ENCODE measurements around the gene ZNF335. TPM values are rescaled to one million over a fixed set of nuclear protein-coding genes. Genes with fewer than 3 reads are reported as not detected.

The ZNF335 gene
- total RNA-seq, 1 donor from 2014 or later = 23.9 TPM

GRCh38 chr20:45920462-45921336 is 51.3 kb downstream of the ZNF335 start:
- Mint-ChIP-seq H3K4me1 (ENCODE audit: unreplicated experiment) (peaks cover 70% of the 10 kb centered on the region), H3K4me3 (ENCODE audit: unreplicated experiment) (peak overlapping the region; percentile 54)

DNA sequence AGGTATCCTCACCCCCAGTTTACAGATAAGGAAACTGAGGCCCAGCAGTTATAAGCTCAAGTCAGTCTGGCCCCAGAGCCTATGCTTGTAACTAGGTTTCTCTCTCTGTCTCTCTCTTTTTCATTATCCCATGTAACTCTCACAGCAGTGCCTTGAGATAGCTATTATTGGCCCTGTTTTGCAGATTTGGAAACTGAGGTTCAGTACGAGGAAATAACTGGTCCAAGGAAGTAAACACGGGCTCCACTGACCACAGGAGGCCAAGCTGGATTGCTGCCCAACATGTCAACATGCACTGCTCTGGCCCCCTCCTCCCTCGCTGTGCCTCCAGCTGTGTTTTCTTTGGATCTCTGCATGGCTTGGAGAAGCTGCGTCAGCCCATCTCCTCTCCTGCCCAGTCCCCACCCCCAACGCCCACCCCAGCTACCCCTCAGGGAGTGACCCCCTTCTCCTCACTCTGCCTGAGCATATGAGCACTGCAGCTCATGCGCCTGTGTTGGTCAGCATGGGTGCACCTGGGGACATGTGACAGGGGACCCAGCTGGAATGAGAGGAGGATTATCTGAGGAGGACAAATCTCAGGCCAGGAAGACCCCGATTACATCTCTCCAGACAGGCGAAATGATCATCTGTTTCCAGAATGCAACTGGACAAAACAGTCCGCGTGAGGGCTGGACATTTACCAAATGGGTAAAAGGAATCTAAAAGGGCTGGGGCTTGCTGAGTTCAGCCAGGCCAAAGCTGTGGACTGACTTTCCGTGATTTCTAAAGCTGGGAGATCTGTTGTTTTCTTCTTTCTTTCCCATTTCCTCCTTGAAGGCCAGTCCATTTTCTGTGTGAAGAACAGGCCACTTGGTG is 52.2 kb downstream of the ZNF335 start:
- H3K4me3 Mint-ChIP-seq (ENCODE audit: unreplicated experiment) = peak overlapping the region; percentile 54
- peak overlapping the region; percentile 85 for H3K27ac Mint-ChIP-seq (ENCODE audit: unreplicated experiment)
- H3K36me3 Mint-ChIP-seq (ENCODE audit: unreplicated experiment) = no peaks in the 10 kb centered on the region
- peak; percentile 88 for DNase-seq (ENCODE audit: extremely low spot score, unreplicated experiment)
- TF ChIP-seq CTCF (IDR thresholded peaks at IDR 0.05) = no peak
- no peaks in the 10 kb centered on the region for H3K9me3 Mint-ChIP-seq (ENCODE audit: unreplicated experiment)
- H3K4me1 Mint-ChIP-seq (ENCODE audit: unreplicated experiment) = peaks cover 61% of the 10 kb centered on the region
- no peaks in the 10 kb centered on the region for H3K27me3 Mint-ChIP-seq (ENCODE audit: unreplicated experiment)

More at GRCh38 chr20:45920462-45921336, 51.3 kb downstream of the ZNF335 start:
- Mint-ChIP-seq H3K27ac (ENCODE audit: unreplicated experiment) (peak overlapping the region; percentile 85), H3K27me3 (ENCODE audit: unreplicated experiment) (no peaks in the 10 kb centered on the region), H3K36me3 (ENCODE audit: unreplicated experiment) (no peaks in the 10 kb centered on the region), H3K9me3 (ENCODE audit: unreplicated experiment) (no peaks in the 10 kb centered on the region)
- TF ChIP-seq CTCF (IDR thresholded peaks at IDR 0.05) = no peak
- DNase-seq (ENCODE audit: extremely low spot score, unreplicated experiment) = no peak

- no peak for DNase-seq (ENCODE audit: extremely low spot score, unreplicated experiment)
- no peak overlapping the region for H3K4me3 Mint-ChIP-seq (ENCODE audit: unreplicated experiment)
- TF ChIP-seq CTCF (IDR thresholded peaks at IDR 0.05) = no peak
- H3K27me3 Mint-ChIP-seq (ENCODE audit: unreplicated experiment) = no peaks in the 10 kb centered on the region
- no peaks in the 10 kb centered on the region for H3K9me3 Mint-ChIP-seq (ENCODE audit: unreplicated experiment)
- H3K27ac Mint-ChIP-seq (ENCODE audit: unreplicated experiment) = peak overlapping the region; percentile 85
- H3K36me3 Mint-ChIP-seq (ENCODE audit: unreplicated experiment) = no peaks in the 10 kb centered on the region
- peaks cover 53% of the 10 kb centered on the region for H3K4me1 Mint-ChIP-seq (ENCODE audit: unreplicated experiment)
These were observed 53.0 kb downstream of the ZNF335 start for GRCh38 chr20:45918779-45919537.

- no peaks in the 10 kb centered on the region for H3K36me3 Mint-ChIP-seq (ENCODE audit: unreplicated experiment)
- H3K9me3 Mint-ChIP-seq (ENCODE audit: unreplicated experiment) = no peaks in the 10 kb centered on the region
- no peak for TF ChIP-seq CTCF (IDR thresholded peaks at IDR 0.05)
- H3K4me1 Mint-ChIP-seq (ENCODE audit: unreplicated experiment) = peaks cover 53% of the 10 kb centered on the region
- H3K27me3 Mint-ChIP-seq (ENCODE audit: unreplicated experiment) = no peaks in the 10 kb centered on the region
- H3K4me3 Mint-ChIP-seq (ENCODE audit: unreplicated experiment) = no peak overlapping the region
- DNase-seq (ENCODE audit: extremely low spot score, unreplicated experiment) = no peak
- H3K27ac Mint-ChIP-seq (ENCODE audit: unreplicated experiment) = peak overlapping the region; percentile 63
These were observed 53.7 kb downstream of the ZNF335 start for GRCh38 chr20:45918182-45918737.

Data from osteocyte (in vitro differentiated cells).